GM21825 (cell line): ENCODE results near the gene TMEM63C.

Experiments used
- ATAC-seq: cut with Tn5 transposase; IDR thresholded peaks from one replicate; pipeline ENCODE4 v1.9.1; 2021; ENCODE audit warnings: mild to moderate bottlenecking, moderate library complexity; ENCODE audit not compliant: unreplicated experiment

Gene TMEM63C

GRCh38 chr14:77217551-77217950 is 36.0 kb downstream of the TMEM63C start:
- no peak for ATAC-seq

GRCh38 chr14:77219591-77219990 is 38.0 kb downstream of the TMEM63C start:
- no peak for ATAC-seq

- no peak for ATAC-seq
Observed at GRCh38 chr14:77220246-77221017, 38.8 kb downstream of the TMEM63C start.

GRCh38 chr14:77221241-77221871 is 39.8 kb downstream of the TMEM63C start:
- no peak for ATAC-seq

- ATAC-seq = no peak
Observed at GRCh38 chr14:77222546-77223225, 41.1 kb downstream of the TMEM63C start.

GRCh38 chr14:77224212-77224611 is 42.6 kb downstream of the TMEM63C start:
- no peak for ATAC-seq

- no peak for ATAC-seq
Observed at GRCh38 chr14:77225254-77225653, 43.7 kb downstream of the TMEM63C start.

GRCh38 chr14:77225892-77226557 is 44.4 kb downstream of the TMEM63C start:
- no peak for ATAC-seq

GRCh38 chr14:77228056-77228455 is 46.5 kb downstream of the TMEM63C start:
- no peak for ATAC-seq

- no peak for ATAC-seq
Observed at GRCh38 chr14:77230914-77231313, 49.3 kb downstream of the TMEM63C start.

GRCh38 chr14:77231721-77232120 is 50.1 kb downstream of the TMEM63C start:
- no peak for ATAC-seq

GRCh38 chr14:77236814-77237213 is 55.2 kb downstream of the TMEM63C start:
- no peak for ATAC-seq

- ATAC-seq = no peak
Observed at GRCh38 chr14:77238356-77238755, 56.8 kb downstream of the TMEM63C start.

GRCh38 chr14:77238996-77239395 is 57.4 kb downstream of the TMEM63C start:
- ATAC-seq = no peak

- no peak for ATAC-seq
Observed at GRCh38 chr14:77239412-77239811, 57.8 kb downstream of the TMEM63C start.

- no peak for ATAC-seq
Observed at GRCh38 chr14:77240336-77240915, 58.8 kb downstream of the TMEM63C start.

GRCh38 chr14:77241955-77242354 is 60.4 kb downstream of the TMEM63C start:
- no peak for ATAC-seq

- no peak for ATAC-seq
Observed at GRCh38 chr14:77242752-77243151, 61.2 kb downstream of the TMEM63C start.

- no peak for ATAC-seq
Observed at GRCh38 chr14:77243853-77244252, 62.3 kb downstream of the TMEM63C start.

GRCh38 chr14:77245820-77246219 is 64.2 kb downstream of the TMEM63C start:
- ATAC-seq = no peak

GRCh38 chr14:77246784-77247183 is 65.2 kb downstream of the TMEM63C start:
- ATAC-seq = no peak
